NCI-H1092 treated with DMSO at 0.1 percent for 48 hours (cell line): ENCODE measurements around the gene EIF4ENIF1.
"Not testable (repeated sequence)": the region's sequence is repeated elsewhere in the genome, so short reads cannot be mapped to it uniquely, and the experiment has no call there.

ENCODE experiments used
- DNase-seq: peaks from one replicate; lab custom pipeline; 2025; lab: John Stamatoyannopoulos, UW

EIF4ENIF1 gene

DNA sequence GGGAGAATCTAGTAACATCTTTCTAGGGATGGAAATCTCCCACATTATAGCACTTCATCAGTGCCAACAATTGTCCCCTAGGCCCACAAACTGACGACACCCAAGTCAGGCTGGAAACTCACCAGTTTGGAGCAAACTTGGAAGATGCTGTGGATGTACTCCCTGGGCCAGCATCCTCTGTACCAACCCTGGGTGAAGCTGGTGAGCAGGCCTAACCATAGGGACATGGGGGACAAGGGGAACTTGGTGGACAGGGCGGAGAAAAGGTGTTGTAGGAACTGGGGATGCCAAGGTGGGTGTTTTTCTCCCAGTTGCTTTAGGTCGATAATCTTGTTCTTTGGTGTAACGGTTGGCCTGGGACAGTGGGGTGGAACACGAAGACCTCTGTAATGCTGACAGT lies 48.0 kb downstream of the EIF4ENIF1 start:
- DNase-seq, result no peak

DNA sequence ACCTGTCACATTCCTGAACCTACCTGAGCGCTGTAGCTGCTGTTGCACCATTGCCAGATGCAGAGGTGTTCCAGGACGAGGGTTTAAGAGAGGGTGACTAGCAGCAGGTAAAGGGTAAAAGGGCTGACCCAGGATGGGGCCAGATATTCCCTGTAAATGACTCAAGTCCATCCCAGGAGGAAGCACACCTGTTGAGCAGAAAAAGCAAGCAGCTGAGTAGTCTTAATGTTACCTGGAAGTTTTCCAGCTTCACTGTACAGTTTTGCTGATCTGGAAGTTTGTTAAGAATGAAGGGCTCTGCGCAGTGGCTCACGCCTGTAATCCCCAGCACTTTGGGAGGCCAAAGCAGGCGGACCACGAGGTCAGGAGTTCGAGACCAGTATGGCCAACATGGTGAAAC lies 49.0 kb downstream of the EIF4ENIF1 start:
- DNase-seq, result no peak

DNA sequence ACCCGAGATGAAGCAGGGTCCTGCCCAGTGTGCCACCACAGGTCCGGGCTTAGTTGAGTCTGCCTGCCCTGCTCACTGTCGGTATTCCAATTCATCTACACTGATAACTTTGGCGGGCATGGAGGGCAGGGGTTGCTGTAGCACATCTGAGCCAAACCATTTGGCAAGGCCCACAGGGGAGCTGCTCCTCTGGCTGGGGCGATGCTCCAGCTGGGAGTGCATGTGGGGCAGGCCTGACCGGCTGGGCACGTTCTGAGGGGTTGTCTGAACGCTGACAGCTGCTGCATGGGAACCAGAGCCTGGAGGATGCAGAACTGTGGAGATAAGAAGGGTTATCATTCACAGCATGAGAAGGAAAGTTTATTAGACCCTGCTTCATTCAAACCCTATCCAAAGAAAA lies 49.8 kb downstream of the EIF4ENIF1 start:
- no peak for DNase-seq

DNA sequence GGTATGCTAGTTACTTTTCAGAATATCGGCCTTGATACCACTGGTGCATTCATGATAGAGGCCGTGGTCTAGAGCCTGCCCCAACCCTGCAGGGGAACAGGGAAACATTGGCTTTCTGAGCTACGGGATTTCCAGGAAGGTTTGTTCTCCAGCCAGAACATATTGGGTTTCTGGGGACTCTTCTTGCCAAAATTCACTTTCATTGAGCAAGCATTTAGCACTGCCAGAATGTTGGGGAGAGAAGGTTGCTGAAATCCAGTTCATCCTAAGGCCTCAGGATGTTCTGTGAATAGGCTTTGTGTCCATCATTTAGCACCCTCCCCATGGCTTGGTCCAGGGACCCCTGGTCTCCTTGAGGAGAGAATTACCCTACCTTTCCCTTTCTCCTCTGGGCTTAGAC lies 53.5 kb downstream of the EIF4ENIF1 start:
- DNase-seq, result no peak

DNA sequence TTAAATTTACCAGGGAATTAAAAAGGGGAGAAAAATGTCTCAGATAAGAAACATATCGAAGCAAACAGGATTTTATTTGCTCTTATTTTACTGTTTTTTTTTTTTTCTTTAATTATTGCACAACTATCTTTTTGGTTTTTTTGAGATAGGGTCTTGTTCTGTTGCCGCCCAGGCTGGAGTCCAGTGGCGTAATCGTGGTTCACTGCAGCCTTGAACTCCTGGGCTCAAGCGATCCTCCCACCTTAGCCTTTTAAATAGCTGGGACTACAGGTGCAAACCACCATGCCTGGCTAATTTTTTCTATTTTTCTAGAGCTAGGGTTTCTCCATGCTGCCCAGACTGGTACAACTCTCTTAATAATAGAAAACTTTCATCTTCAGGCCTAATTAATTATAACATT lies 57.7 kb downstream of the EIF4ENIF1 start:
- DNase-seq, result no peak

DNA sequence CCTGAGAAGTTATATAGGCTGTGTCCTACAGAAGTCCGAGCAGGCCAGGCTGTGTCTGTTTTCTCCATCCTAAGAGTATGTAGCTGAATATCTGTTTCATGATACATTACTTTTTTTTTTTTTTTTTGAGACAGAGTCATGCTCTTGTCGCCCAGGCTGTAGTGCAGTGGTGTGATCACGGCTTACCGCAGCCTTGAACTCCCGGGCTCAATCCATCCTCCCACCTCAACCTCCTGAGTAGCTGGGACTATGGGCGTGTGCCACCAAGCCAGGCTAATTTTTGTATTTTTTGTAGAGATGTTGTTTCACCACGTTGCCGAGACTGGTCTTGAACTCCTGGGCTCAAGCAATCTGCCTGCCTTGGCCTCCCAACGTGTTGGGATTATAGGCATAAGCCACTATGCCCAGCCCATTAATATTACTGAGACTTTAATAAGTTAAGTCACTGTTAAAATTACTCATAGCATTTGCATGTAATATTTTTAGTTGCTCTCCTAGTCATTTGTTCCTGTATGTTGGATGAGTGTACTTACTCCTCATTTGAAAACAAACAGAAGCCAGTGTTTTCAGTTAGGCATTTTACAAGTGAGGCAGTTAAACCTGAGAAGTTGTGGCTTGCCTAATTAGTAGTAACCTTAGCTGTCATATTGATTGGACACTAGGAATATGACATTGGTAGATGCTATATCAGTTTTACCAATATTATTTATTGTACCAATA lies 64.2 kb downstream of the EIF4ENIF1 start:
- no peak for DNase-seq

DNA sequence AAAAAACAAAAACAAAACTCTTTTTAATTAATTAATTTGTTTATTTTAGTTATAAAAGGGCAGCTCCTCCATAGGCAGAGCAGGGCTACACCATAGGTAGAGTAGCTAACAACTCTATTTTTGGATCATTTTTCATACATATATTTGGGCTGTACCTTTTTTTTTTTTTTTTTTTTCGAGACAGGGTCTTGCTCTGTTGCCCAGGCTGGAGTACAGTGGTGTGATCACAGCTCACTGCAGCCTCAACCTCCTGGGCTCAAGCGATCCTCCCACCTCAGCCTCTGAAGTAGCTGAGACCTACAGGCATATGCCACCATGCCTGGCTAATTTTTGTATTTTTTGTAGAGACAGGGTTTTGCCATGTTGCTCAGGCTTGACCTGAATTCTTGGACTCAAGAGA lies 87.3 kb downstream of the EIF4ENIF1 start:
- not testable (repeated sequence) for DNase-seq

DNA sequence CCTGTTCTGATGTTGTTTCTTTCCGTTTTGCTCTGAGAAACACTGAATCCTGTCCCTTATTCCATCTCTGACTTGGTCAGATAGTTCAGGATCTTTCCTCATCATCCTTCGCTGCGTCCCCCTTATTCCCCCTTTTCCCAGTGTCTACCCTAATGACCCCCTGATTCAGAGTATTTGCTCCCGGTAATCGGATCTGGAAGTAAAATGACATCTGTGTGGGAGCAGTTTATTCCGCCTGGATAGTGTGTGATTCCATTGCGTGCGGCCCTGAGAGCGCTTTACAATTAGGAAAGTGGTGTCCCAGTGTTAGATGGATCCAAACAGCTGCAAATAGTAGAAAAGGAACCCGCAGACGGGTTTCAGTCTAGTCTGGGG lies 89.6 kb downstream of the EIF4ENIF1 start:
- DNase-seq, result no peak

DNA sequence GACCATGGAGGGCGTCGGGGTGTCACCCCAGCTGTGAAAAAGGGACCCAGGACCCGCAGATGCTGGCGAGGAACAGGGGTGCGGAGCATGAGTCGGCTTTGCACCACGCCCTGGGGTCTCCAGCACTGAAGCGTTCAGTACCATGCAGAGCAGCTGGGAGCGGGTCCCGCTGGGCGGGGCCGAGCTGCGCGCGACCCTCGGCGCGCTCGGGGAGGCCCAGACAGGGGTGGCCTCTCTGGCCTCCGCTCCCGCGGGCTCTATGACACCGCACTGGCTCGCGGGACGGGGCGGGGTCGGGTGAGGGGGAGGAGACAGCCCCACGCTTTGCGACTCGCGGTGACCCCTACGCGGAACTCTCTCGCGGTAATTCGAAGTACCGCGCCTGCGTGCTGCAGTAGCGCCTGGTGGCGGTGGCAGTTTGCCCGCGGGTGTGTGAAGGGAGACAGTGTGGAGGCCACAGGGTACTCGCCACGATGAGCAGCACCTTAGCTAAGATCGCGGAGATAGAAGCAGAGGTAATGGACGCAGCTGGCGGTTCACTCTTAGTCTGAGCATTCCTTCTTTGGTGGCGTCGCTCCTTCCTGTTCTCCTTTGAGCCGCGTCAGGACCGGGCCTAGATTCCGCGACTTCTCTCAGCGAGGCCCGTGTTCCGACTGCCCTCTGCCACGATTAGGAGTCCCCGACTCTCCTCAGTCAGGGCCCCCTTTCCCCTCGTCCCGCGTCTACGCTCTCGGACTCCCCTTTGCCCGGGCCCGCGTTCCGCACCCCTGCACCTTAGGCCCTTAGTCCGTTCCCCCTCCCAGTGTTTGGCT lies 90.2 kb downstream of the EIF4ENIF1 start, which contains the start of gene DRG1:
DRG1 (plus strand) TSS at position 394 of the 812 bp plus-strand sequence; CDS start at position 474, 80 bp downstream.
- peak; percentile 96 for DNase-seq

DNA sequence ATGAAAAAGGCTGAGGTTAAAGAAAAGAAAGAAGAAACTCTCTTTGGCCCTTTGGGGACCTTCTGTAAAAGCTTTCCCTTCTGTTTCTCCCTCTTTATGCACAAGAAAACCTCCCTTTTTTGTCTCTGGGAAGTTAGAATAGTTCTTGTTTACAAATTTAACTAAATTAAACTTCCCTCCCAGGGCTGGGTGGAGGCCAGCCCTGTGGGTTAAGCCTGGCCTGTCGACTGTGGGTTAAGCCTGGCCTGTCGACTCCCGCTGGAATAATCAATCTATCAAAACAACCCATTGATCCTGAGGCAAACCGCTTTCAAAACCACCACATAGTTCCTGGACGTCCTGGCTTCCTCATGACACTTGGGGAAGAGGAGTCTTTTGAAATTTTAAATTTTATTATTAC lies 91.4 kb downstream of the EIF4ENIF1 start:
- no peak for DNase-seq

DNA sequence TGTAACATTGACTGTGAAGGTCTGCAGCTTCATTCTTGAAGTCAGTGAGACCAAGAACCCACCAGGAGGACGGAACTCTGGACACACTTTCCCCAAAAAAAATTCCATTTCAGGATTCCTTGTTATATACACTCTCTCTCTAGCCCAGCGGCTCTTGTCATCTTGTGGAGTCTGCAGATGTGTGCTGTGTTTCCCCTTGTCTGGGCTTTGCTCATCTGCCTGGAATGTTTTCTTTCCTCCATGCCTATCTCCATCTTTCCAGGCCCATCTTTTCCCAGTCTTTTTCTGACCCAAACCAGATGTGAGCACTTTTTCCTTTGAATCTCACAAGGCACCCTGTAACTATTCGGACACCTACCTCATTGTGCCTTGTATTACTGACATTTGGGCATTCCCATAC lies 95.3 kb downstream of the EIF4ENIF1 start:
- no peak for DNase-seq

DNA sequence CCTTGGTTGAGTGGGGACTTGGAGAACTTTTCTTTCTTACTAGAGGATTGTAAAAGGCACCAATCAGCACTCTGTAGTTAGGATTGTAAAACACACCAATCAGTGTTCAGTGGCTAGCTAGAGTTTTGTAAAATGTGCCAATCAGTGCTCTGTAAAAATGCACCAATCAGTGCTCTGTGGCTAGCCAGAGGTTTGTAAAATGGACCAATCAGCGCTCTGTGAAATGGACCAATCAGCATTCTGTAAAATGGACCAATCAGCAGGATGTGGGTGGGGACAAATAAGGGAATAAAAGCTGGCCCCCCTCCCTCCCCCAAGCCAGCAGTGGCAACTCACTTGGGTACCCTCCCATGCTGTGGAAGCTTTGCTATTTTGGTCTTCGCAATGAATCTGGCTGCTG lies 95.7 kb downstream of the EIF4ENIF1 start:
- no peak for DNase-seq
